RWPE1 (cell line): ENCODE measurements around the gene DCXR.

Source experiments
- CTCF ChIA-PET: fragments of 350-600 bp; sonication (Branson Sonifier 250); formaldehyde crosslinking; extraction: SDS; loops from one replicate; lab custom pipeline; 2021; lab: Yijun Ruan, JAX
- POLR2A ChIA-PET: fragments of 400-600 bp; formaldehyde crosslinking; extraction: SDS; loops from one replicate; lab custom pipeline; 2020; ENCODE audit warnings: antibody characterized with exemption; ENCODE audit not compliant: low non-redundant PET; lab: Yijun Ruan, JAX
- DNase-seq: peaks from one replicate; pipeline ENCODE4 v3.0.0; 2012; ENCODE audit warnings: low spot score
- H3K27ac ChIP-seq: fragments of 450-650 bp; 2 replicates; pipeline ENCODE4 v1.5.1; 2017
- CTCF ChIP-seq: fragments of 450-650 bp; conservative IDR thresholded peaks from 2 replicates; pipeline ENCODE4 v1.5.1; 2017; ENCODE audit warnings: low read depth, mild to moderate bottlenecking

Gene DCXR

DNA sequence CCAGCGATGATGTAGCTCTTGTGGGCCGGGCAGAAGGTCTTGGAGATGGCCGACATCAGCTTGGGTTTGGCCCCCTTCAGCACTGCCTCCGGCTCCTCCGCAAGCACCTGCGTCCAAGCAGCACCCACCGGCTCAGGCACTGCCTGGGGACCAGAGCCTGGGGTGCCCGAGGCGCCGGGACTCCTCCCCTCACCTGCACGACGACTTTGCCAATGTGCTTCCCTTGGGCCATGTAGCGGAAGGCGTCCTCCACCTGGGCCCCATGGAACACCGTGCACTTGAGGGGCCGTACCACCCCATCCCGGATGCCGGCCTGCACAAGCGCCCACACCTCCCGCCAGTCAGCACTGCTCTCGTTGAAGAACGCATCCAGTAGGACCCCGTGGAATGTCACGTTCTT lies 45.5 kb upstream of the DCXR start:
- CTCF ChIA-PET = interaction anchor here (0.6 kb wide), 1 partner anchor 16 kb away, joined by 4 read pairs; no protein-coding TSS in a partner anchor
- no peak for TF ChIP-seq CTCF
- H3K27ac ChIP-seq = peak overlapping the region; percentile 96
- POLR2A ChIA-PET = no interaction called here
- no peak for DNase-seq

- ChIA-PET CTCF (no interaction called here), POLR2A (no interaction called here)
- H3K27ac ChIP-seq = peak overlapping the region; percentile 96
- DNase-seq = no peak
- TF ChIP-seq CTCF = no peak
Observed at GRCh38 chr17:82082456-82082855, 45.0 kb upstream of the DCXR start.

DNA sequence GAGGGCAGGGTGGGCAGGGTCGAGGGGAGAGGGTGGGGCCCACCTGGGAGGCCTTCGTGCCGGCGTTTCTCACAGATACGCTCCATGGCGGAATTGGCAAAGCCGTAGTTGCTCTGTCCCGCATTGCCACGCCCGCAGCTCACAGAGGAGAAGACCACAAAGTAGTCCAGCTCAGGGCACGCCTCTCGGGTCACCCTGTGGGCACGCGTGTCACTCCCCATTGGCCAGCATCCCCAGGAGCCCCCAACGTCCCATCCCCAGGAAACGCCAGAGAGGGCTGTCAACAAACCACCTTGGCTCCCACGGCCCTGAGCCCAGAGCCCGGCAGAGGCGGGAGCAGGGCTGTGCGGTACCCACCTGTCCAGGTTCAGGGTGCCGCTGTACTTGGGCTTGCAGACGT lies 44.5 kb upstream of the DCXR start:
- no peak for TF ChIP-seq CTCF
- ChIA-PET POLR2A (no interaction called here), CTCF (interaction anchor here (0.6 kb wide), 1 partner anchor 29 kb away, joined by 3 read pairs; no protein-coding TSS in a partner anchor)
- peak overlapping the region; percentile 96 for H3K27ac ChIP-seq
- DNase-seq = no peak

DNA sequence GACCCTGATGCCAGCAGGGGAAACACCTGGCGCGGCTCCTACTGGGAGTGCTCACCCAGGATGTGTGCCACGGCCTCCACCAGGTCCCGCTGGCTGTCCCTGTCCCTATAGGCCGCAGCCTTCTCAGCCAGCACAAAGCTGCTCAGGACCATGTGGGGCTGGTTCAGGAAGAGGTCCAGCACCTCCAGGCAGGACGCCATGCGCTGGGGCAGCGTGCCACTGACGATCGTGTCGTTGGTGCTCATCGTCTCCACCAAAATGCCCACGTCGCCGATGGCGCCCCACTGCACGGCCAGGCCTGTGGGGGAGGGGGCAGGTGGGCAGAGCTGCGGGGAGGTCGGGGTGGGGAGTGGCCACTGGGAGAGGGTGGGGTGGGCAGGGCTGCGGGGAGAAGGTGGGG lies 44.0 kb upstream of the DCXR start:
- peak overlapping the region; percentile 8; the same call in 1 of the 2 replicates for H3K27ac ChIP-seq
- DNase-seq = no peak
- no peak for TF ChIP-seq CTCF
- ChIA-PET POLR2A (no interaction called here), CTCF (interaction anchor here (0.6 to 0.9 kb wide), 2 partner anchors 28 to 51 kb away, joined by 3 read pairs; no protein-coding TSS in a partner anchor)

DNA sequence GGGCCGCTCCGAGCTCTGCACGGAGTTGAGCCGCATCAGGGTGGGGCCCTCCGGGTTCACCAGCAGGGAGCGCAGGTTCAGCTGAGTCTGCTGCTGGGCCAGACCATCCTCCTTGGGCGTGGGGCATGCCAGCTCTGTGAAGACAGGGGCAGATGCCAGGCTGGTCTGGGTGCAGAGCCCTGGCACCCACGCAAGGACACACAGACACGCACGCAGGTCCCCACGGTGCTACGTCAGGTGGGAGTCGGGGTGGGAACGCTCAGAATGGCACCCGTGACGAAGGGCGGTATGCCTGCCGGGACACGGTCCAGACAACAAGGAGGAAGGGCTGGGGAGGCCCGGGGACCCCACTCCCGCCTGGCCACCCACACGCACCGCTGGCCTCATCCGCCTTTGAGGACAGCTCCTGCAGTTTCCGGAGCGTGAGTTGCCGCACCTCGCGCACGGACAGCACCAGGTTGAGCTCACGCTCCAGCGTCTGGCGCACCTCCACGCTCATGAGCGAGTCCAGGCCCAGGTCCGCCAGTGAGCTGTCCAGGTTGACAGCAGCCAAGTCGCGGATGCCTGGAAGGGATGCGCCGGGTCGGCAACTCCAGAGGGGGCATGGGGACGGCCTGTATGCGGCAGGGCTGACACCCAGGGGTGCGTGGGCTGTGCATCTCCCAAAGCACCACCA lies 43.4 kb upstream of the DCXR start:
- TF ChIP-seq CTCF = no peak
- CTCF ChIA-PET = interaction anchor here (0.9 to 1.2 kb wide), 2 partner anchors 50 to 51 kb away, joined by 3 read pairs; no protein-coding TSS in a partner anchor
- peak overlapping the region; percentile 8 for H3K27ac ChIP-seq
- DNase-seq = no peak
- POLR2A ChIA-PET = no interaction called here

DNA sequence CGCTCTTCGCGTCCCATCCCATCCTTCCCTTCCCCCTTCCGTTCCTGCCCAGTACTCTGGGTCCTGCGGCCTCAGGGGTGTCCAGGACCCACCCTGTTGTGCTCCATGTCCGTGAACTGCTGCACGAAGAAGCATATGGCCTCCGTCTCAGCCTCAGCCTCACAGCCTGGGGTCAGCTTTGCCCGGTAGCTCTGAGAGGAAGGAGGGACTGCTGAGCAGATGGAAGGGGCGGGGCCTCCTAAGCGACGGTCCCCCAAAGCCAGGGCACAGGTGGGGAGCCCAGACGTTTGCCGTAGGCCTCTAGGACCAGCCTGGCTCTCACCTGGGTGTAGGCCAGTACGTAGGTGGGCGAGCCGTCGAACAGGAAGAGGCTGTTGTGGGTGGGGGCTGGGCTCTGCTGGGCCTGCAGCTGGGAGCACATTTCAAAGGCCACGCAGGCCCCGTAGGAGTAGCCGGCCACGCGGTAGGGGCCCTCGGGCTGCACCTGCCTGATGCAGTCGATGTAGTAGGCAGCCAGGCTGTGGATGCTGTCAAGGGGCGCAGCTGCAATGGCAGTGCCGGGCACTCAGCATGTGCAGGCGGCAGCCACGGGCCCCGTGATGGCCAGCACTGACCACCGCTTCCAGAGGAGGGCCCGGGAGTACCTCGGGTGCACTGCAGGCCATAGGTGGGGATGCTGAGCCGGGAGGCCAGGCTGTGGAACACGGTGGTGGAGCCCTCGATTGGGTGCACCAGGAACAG lies 42.7 kb upstream of the DCXR start:
- TF ChIP-seq CTCF = no peak
- no peak for DNase-seq
- ChIA-PET POLR2A (no interaction called here), CTCF (interaction anchor here (0.9 to 1.2 kb wide), 2 partner anchors 50 kb away, joined by 3 read pairs; no protein-coding TSS in a partner anchor)
- peak overlapping the region; percentile 8 for H3K27ac ChIP-seq
